ENCODE results near the gene TMEM51.
"Not testable (repeated sequence)": the region's sequence is repeated elsewhere in the genome, so short reads cannot be mapped to it uniquely, and the experiment has no call there.

Gene TMEM51

GRCh38 chr1:15128077-15128476 is 25.5 kb upstream of the TMEM51 start:
- H3K27ac ChIP-seq (ENCODE audit: low read depth, low read length): no peak overlapping the region

GRCh38 chr1:15128520-15129313 is 24.8 kb upstream of the TMEM51 start:
- H2AFZ ChIP-seq (ENCODE audit: low read length, unreplicated experiment): no peak overlapping the region
- no peaks in the 10 kb centered on the region for H3K79me2 ChIP-seq (ENCODE audit: control insufficient read depth, insufficient read depth, low read length, unreplicated experiment)
- H3K27ac ChIP-seq (ENCODE audit: low read depth, low read length): no peak overlapping the region
- no peaks in the 10 kb centered on the region for H3K4me1 ChIP-seq (ENCODE audit: control insufficient read depth, insufficient read depth, low read length, unreplicated experiment)
- H3K4me3 ChIP-seq (ENCODE audit: low read depth, low read length): no peak overlapping the region
- H3K36me3 ChIP-seq (ENCODE audit: insufficient read depth, low read length): no peaks in the 10 kb centered on the region
- peaks cover 16% of the 10 kb centered on the region for H3K27me3 ChIP-seq (ENCODE audit: insufficient read depth, low read length)

More at GRCh38 chr1:15128077-15128476, 25.5 kb upstream of the TMEM51 start:
- Histone ChIP-seq H3K4me3 (ENCODE audit: low read depth, low read length) (no peak overlapping the region), H3K36me3 (ENCODE audit: insufficient read depth, low read length) (no peaks in the 10 kb centered on the region), H3K27me3 (ENCODE audit: insufficient read depth, low read length) (peaks cover 12% of the 10 kb centered on the region), H3K4me1 (ENCODE audit: control insufficient read depth, insufficient read depth, low read length, unreplicated experiment) (no peaks in the 10 kb centered on the region), H3K79me2 (ENCODE audit: control insufficient read depth, insufficient read depth, low read length, unreplicated experiment) (no peaks in the 10 kb centered on the region), H2AFZ (ENCODE audit: low read length, unreplicated experiment) (no peak overlapping the region)

DNA sequence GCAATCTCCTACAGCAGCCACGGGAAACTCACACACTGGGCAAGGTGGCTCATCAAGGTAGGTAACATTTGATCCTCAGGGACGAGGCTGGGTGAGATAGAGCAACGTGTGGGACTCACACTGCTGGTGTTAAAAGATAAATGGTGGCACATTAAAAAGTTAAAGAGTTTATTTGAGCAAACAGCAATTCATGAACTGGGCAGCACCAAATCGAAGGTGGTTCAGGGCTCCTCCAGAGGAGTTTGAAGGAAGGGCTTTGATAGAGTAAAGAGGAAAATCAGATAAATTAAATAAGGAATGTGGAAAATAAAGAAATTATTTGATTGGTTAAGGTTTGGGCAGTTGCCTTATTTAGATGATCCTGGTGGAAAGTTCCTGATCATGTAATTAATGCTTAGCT is 23.6 kb upstream of the TMEM51 start:
- H3K79me2 ChIP-seq (ENCODE audit: control insufficient read depth, insufficient read depth, low read length, unreplicated experiment): no peaks in the 10 kb centered on the region
- no peaks in the 10 kb centered on the region for H3K36me3 ChIP-seq (ENCODE audit: insufficient read depth, low read length)
- no peak overlapping the region for H3K4me3 ChIP-seq (ENCODE audit: low read depth, low read length)
- no peak overlapping the region for H2AFZ ChIP-seq (ENCODE audit: low read length, unreplicated experiment)
- H3K27me3 ChIP-seq (ENCODE audit: insufficient read depth, low read length): peaks cover 24% of the 10 kb centered on the region
- H3K4me1 ChIP-seq (ENCODE audit: control insufficient read depth, insufficient read depth, low read length, unreplicated experiment): no peaks in the 10 kb centered on the region
- no peak overlapping the region for H3K27ac ChIP-seq (ENCODE audit: low read depth, low read length)

- Histone ChIP-seq H3K4me3 (ENCODE audit: low read depth, low read length) (no peak overlapping the region), H3K27ac (ENCODE audit: low read depth, low read length) (no peak overlapping the region), H3K79me2 (ENCODE audit: control insufficient read depth, insufficient read depth, low read length, unreplicated experiment) (no peaks in the 10 kb centered on the region), H2AFZ (ENCODE audit: low read length, unreplicated experiment) (no peak overlapping the region), H3K4me1 (ENCODE audit: control insufficient read depth, insufficient read depth, low read length, unreplicated experiment) (no peaks in the 10 kb centered on the region), H3K27me3 (ENCODE audit: insufficient read depth, low read length) (peaks cover 24% of the 10 kb centered on the region), H3K36me3 (ENCODE audit: insufficient read depth, low read length) (no peaks in the 10 kb centered on the region)
These were observed 22.9 kb upstream of the TMEM51 start for GRCh38 chr1:15130607-15131006.

GRCh38 chr1:15132965-15133364 is 20.6 kb upstream of the TMEM51 start:
- H3K4me3 ChIP-seq (ENCODE audit: low read depth, low read length): no peak overlapping the region
- H3K27me3 ChIP-seq (ENCODE audit: insufficient read depth, low read length): peaks cover 32% of the 10 kb centered on the region
- H3K36me3 ChIP-seq (ENCODE audit: insufficient read depth, low read length): no peaks in the 10 kb centered on the region
- no peaks in the 10 kb centered on the region for H3K4me1 ChIP-seq (ENCODE audit: control insufficient read depth, insufficient read depth, low read length, unreplicated experiment)
- no peak overlapping the region for H2AFZ ChIP-seq (ENCODE audit: low read length, unreplicated experiment)
- no peak overlapping the region for H3K27ac ChIP-seq (ENCODE audit: low read depth, low read length)
- H3K79me2 ChIP-seq (ENCODE audit: control insufficient read depth, insufficient read depth, low read length, unreplicated experiment): no peaks in the 10 kb centered on the region

GRCh38 chr1:15134285-15134684 is 19.3 kb upstream of the TMEM51 start:
- H3K36me3 ChIP-seq (ENCODE audit: insufficient read depth, low read length): no peaks in the 10 kb centered on the region
- H2AFZ ChIP-seq (ENCODE audit: low read length, unreplicated experiment): no peak overlapping the region
- no peak overlapping the region for H3K4me3 ChIP-seq (ENCODE audit: low read depth, low read length)
- H3K27me3 ChIP-seq (ENCODE audit: insufficient read depth, low read length): peaks cover 32% of the 10 kb centered on the region
- no peaks in the 10 kb centered on the region for H3K4me1 ChIP-seq (ENCODE audit: control insufficient read depth, insufficient read depth, low read length, unreplicated experiment)
- H3K79me2 ChIP-seq (ENCODE audit: control insufficient read depth, insufficient read depth, low read length, unreplicated experiment): no peaks in the 10 kb centered on the region
- no peak overlapping the region for H3K27ac ChIP-seq (ENCODE audit: low read depth, low read length)

DNA sequence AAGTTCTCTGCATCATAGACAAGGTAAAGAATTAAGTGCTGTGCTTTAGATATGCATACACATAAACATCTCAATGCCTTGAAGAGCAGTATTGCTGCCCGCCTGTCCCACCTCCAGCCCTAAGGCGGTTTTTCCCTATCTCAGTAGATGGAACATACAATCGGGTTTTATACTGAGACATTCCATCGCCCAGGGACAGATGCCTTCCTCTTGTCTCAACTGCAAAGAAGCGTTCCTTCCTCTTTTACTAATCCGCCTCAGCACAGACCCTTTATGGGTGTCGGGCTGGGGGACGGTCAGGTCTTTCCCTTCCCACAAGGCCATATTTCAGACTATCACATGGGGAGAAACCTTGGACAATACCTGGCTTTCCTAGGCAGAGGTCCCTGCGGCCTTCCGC is 17.9 kb upstream of the TMEM51 start:
- H3K4me3 ChIP-seq (ENCODE audit: low read depth, low read length); H3K27ac ChIP-seq (ENCODE audit: low read depth, low read length); H3K4me1 ChIP-seq (ENCODE audit: control insufficient read depth, insufficient read depth, low read length, unreplicated experiment); H2AFZ ChIP-seq (ENCODE audit: low read length, unreplicated experiment); H3K36me3 ChIP-seq (ENCODE audit: insufficient read depth, low read length); H3K79me2 ChIP-seq (ENCODE audit: control insufficient read depth, insufficient read depth, low read length, unreplicated experiment): not testable (repeated sequence)
- H3K27me3 ChIP-seq (ENCODE audit: insufficient read depth, low read length): peaks cover 28% of the 10 kb centered on the region

GRCh38 chr1:15137809-15138208 is 15.7 kb upstream of the TMEM51 start:
- no peak overlapping the region for H3K4me3 ChIP-seq (ENCODE audit: low read depth, low read length)
- H3K27me3 ChIP-seq (ENCODE audit: insufficient read depth, low read length): peaks cover 28% of the 10 kb centered on the region
- no peaks in the 10 kb centered on the region for H3K79me2 ChIP-seq (ENCODE audit: control insufficient read depth, insufficient read depth, low read length, unreplicated experiment)
- H3K36me3 ChIP-seq (ENCODE audit: insufficient read depth, low read length): no peaks in the 10 kb centered on the region
- no peak overlapping the region for H2AFZ ChIP-seq (ENCODE audit: low read length, unreplicated experiment)
- H3K4me1 ChIP-seq (ENCODE audit: control insufficient read depth, insufficient read depth, low read length, unreplicated experiment): no peaks in the 10 kb centered on the region
- no peak overlapping the region for H3K27ac ChIP-seq (ENCODE audit: low read depth, low read length)

DNA sequence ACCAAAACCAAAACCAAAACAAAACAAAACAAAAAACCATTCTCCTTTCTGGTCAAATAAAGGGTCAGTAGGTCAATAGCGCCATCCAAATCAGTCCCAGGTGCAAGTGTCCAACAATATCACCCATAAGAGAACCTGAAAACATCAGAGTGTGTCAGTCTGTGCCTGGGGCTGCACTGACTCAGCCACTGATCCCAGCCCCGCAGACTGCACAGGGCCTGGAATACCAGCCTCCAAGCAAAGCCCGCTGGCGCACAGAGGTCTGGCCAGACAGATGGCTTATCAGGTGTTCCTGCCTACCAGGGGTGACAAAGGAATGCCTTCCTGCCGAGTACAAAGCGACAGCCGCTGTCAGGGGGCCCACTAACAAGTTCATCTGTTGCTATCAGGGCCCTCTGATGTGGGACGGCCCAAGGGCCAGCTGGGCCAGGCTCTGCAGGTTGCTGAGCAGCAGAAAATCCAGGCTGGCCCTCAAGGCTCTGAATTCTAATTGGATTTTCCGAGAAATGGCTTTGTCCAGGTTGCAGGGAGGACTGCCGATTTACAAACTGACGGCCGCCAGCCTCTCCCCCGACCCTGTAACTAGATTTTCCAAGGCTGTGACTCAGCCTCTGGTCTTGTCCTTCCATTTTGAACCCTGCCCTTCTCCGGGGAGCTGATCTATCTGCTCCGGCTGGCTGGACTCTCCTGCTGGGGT is 13.7 kb upstream of the TMEM51 start:
- no peak overlapping the region for H3K27ac ChIP-seq (ENCODE audit: low read depth, low read length)

GRCh38 chr1:15141935-15142539 is 11.5 kb upstream of the TMEM51 start:
- H2AFZ ChIP-seq (ENCODE audit: low read length, unreplicated experiment): no peak overlapping the region
- H3K27me3 ChIP-seq (ENCODE audit: insufficient read depth, low read length): peaks cover 27% of the 10 kb centered on the region; the same call in 1 of the 2 replicates
- H3K36me3 ChIP-seq (ENCODE audit: insufficient read depth, low read length): no peaks in the 10 kb centered on the region
- no peaks in the 10 kb centered on the region for H3K4me1 ChIP-seq (ENCODE audit: control insufficient read depth, insufficient read depth, low read length, unreplicated experiment)
- H3K4me3 ChIP-seq (ENCODE audit: low read depth, low read length): no peak overlapping the region
- H3K79me2 ChIP-seq (ENCODE audit: control insufficient read depth, insufficient read depth, low read length, unreplicated experiment): no peaks in the 10 kb centered on the region
- no peak overlapping the region for H3K27ac ChIP-seq (ENCODE audit: low read depth, low read length)

More for the DNA sequence above, 13.7 kb upstream of the TMEM51 start:
- H3K4me3 ChIP-seq (ENCODE audit: low read depth, low read length): no peak overlapping the region
- H2AFZ ChIP-seq (ENCODE audit: low read length, unreplicated experiment): no peak overlapping the region
- no peaks in the 10 kb centered on the region for H3K79me2 ChIP-seq (ENCODE audit: control insufficient read depth, insufficient read depth, low read length, unreplicated experiment)
- H3K27me3 ChIP-seq (ENCODE audit: insufficient read depth, low read length): peaks cover 18% of the 10 kb centered on the region; the same call in 1 of the 2 replicates
- H3K36me3 ChIP-seq (ENCODE audit: insufficient read depth, low read length): no peaks in the 10 kb centered on the region
- no peaks in the 10 kb centered on the region for H3K4me1 ChIP-seq (ENCODE audit: control insufficient read depth, insufficient read depth, low read length, unreplicated experiment)

Data from ACC112 (cell line).